Ramos (cell line): ENCODE data around the gene TAOK1.
"Not testable (repeated sequence)": the region's sequence is repeated elsewhere in the genome, so short reads cannot be mapped to it uniquely, and the experiment has no call there.

ENCODE experiments used
- in situ Hi-C: fragments of 300-500 bp; cut with MboI; formaldehyde crosslinking; loops from one replicate; pipeline ENCODE4 v1.14.3; 2022; ENCODE audit warnings: low sequenced_read_pairs; ENCODE audit not compliant: unreplicated experiment

Gene TAOK1

GRCh38 chr17:29434550-29434949 is 44.4 kb downstream of the TAOK1 start:
- in situ Hi-C loops, result no loop called here

GRCh38 chr17:29442451-29442850 is 52.3 kb downstream of the TAOK1 start:
- in situ Hi-C loops, result no loop called here

- in situ Hi-C loops, result no loop called here
Measured at GRCh38 chr17:29443041-29443739, 53.0 kb downstream of the TAOK1 start.

GRCh38 chr17:29444589-29444988 is 54.4 kb downstream of the TAOK1 start:
- in situ Hi-C loops, result no loop called here

- in situ Hi-C loops, result no loop called here
Measured at GRCh38 chr17:29445844-29446243, 55.7 kb downstream of the TAOK1 start.

- in situ Hi-C loops, result no loop called here
Measured at GRCh38 chr17:29449865-29450671, 59.9 kb downstream of the TAOK1 start.

- in situ Hi-C loops, result no loop called here
Measured at GRCh38 chr17:29451121-29451742, 61.1 kb downstream of the TAOK1 start.

- in situ Hi-C loops, result no loop called here
Measured at GRCh38 chr17:29458066-29458465, 67.9 kb downstream of the TAOK1 start.

- in situ Hi-C loops, result no loop called here
Measured at GRCh38 chr17:29461483-29462206, 71.5 kb downstream of the TAOK1 start.

GRCh38 chr17:29469276-29469675 is 79.1 kb downstream of the TAOK1 start:
- in situ Hi-C loops, result no loop called here

GRCh38 chr17:29473437-29473836 is 83.3 kb downstream of the TAOK1 start:
- in situ Hi-C loops, result not testable (repeated sequence)

GRCh38 chr17:29474297-29474696 is 84.1 kb downstream of the TAOK1 start:
- in situ Hi-C loops, result no loop called here

GRCh38 chr17:29475891-29476290 is 85.7 kb downstream of the TAOK1 start:
- in situ Hi-C loops, result no loop called here

- in situ Hi-C loops, result not testable (repeated sequence)
Measured at GRCh38 chr17:29480249-29480928, 90.2 kb downstream of the TAOK1 start.

- in situ Hi-C loops, result no loop called here
Measured at GRCh38 chr17:29483503-29483902, 93.3 kb downstream of the TAOK1 start.

GRCh38 chr17:29495011-29495410 is 104.8 kb downstream of the TAOK1 start:
- in situ Hi-C loops, result no loop called here

GRCh38 chr17:29504711-29505110 is 114.5 kb downstream of the TAOK1 start:
- in situ Hi-C loops, result no loop called here

GRCh38 chr17:29505836-29506235 is 115.7 kb downstream of the TAOK1 start:
- in situ Hi-C loops, result no loop called here

- in situ Hi-C loops, result no loop called here
Measured at GRCh38 chr17:29510953-29511352, 120.8 kb downstream of the TAOK1 start.

- in situ Hi-C loops, result no loop called here
Measured at GRCh38 chr17:29514792-29515191, 124.6 kb downstream of the TAOK1 start.
